Activated naive CD4-positive, alpha-beta T cell treated with anti-CD3 and anti-CD28 coated beads for 36 hours (primary cell): Measurements from ENCODE around the gene STRIP2. TPM values are rescaled to one million over a fixed set of nuclear protein-coding genes. Genes with fewer than 3 reads are reported as not detected.

ENCODE experiments used
- total RNA-seq, 2 experiments: library from RNA; stranded (reverse); gene quantifications; one replicate each; pipeline ENCODE4 v1.2.3, GENCODE V29; 2021

The STRIP2 gene
- total RNA-seq, 2 experiments from 2014 or later = 71.4 to 76.0 TPM

Other genes with a start within 250 kb of the STRIP2 start
- gene SMO, start 245.8 kb upstream of the STRIP2 start, total RNA-seq = under 1 TPM; 0.20 to 0.43 TPM
- gene AHCYL2, start 209.4 kb upstream of the STRIP2 start, total RNA-seq = 10 to 100 TPM; 29.1 to 30.4 TPM
- 1 to 10 TPM in 1 of 2 experiments, under 1 TPM in 1; 0.99 to 1.2 TPM for gene SMKR1, start 68.1 kb downstream of the STRIP2 start, total RNA-seq
- 10 to 100 TPM; 18.5 to 21.5 TPM for gene NRF1, start 177.3 kb downstream of the STRIP2 start, total RNA-seq